Esophagus (tissue), 2 donors: Measurements from ENCODE around the gene C1orf94. TPM values are rescaled to one million over a fixed set of nuclear protein-coding genes. Genes with fewer than 3 reads are reported as not detected.
"Not testable (repeated sequence)": the region's sequence is repeated elsewhere in the genome, so short reads cannot be mapped to it uniquely, and the experiment has no call there.

Source experiments
- H3K27ac ChIP-seq, 2 donors: one replicate each; pipeline ENCODE4 v1.5.1; 2013; ENCODE audit warnings: low read depth in 2 of 2, mild to moderate bottlenecking in 2 of 2, inconsistent platforms in 1 of 2, low read length in 1 of 2, moderate library complexity in 1 of 2
- H3K27me3 ChIP-seq, 2 donors: one replicate each; pipeline ENCODE4 v1.6.1; 2013; ENCODE audit warnings: low read length in 2 of 2, control low read depth in 1 of 2, mild to moderate bottlenecking in 1 of 2; ENCODE audit not compliant: insufficient read depth in 2 of 2, control insufficient read depth in 1 of 2
- H3K36me3 ChIP-seq, 2 donors: one replicate each; pipeline ENCODE4 v1.6.1; 2013; ENCODE audit warnings: low read length in 1 of 2; ENCODE audit not compliant: control insufficient read depth in 2 of 2, insufficient read depth in 2 of 2
- H3K4me1 ChIP-seq, 2 donors: one replicate each; pipeline ENCODE4 v1.6.1; 2013; ENCODE audit warnings: low read length in 1 of 2; ENCODE audit not compliant: control insufficient read depth in 2 of 2, insufficient read depth in 2 of 2
- H3K4me3 ChIP-seq, 2 donors: one replicate each; pipeline ENCODE4 v1.5.1; 2013; ENCODE audit warnings: low read length in 2 of 2, mild to moderate bottlenecking in 2 of 2, low read depth in 1 of 2, moderate library complexity in 1 of 2
- H3K9me3 ChIP-seq, 2 donors: one replicate each; pipeline ENCODE4 v1.6.1; 2013; ENCODE audit warnings: mild to moderate bottlenecking in 2 of 2, low read depth in 1 of 2, low read length in 1 of 2, moderate library complexity in 1 of 2; ENCODE audit not compliant: control insufficient read depth in 2 of 2, insufficient read depth in 1 of 2
- WGBS, 2 donors: extraction: QIAGEN DNeasy Blood & Tissue Kit; methylation state at CpG; one replicate each; pipeline ENCODE4 v1.1.7; 2013; 5-methylcytosine and 5-hydroxymethylcytosine counted together
- polyA plus RNA-seq, 2 donors: library from polyadenylated mRNA; stranded (reverse); fragments of 200-250 nt; gene quantifications; one replicate each; pipeline ENCODE4 v1.2.3, GENCODE V29; 2013
- donor health status: healthy with polysubstance abuse.
- donor health status: Bipolar disorder and iron deficiency.

C1orf94 gene
- polyA plus RNA-seq, 2 donors: not detected

- Histone ChIP-seq H3K36me3 (no peaks in the 10 kb centered on the region), H3K4me1 (peaks cover 11 to 13% of the 10 kb centered on the region in 2 donors), H3K4me3 (peak overlapping the region; percentile 15 to 36), H3K27me3 (peaks cover 0 to 26% of the 10 kb centered on the region in 2 donors), H3K9me3 (no peaks in the 10 kb centered on the region), H3K27ac (no peak overlapping the region)
- WGBS, 2 donors: 1 to 3% methylated on average over 70 to 75 of the region's 75 CpGs
Observed at GRCh38 chr1:34163792-34164731, 12.6 kb upstream of the C1orf94 start.

GRCh38 chr1:34164771-34165391 is 11.8 kb upstream of the C1orf94 start, which contains the start of gene CSMD2:
TSS of gene CSMD2 (minus strand) at chr1:34165230. CDS start at chr1:34165097, 133 bp downstream.
- H3K4me1 ChIP-seq: peaks cover 11 to 13% of the 10 kb centered on the region in 2 donors
- WGBS, 2 donors: 1% methylated on average over 64 to 78 of the region's 78 CpGs
- H3K27me3 ChIP-seq: peaks cover 0 to 26% of the 10 kb centered on the region in 2 donors
- peak within 1 kb of the TSS; percentile 16 to 36 for H3K4me3 ChIP-seq
- no peak within 1 kb of the TSS for H3K27ac ChIP-seq
- no peaks in the 10 kb centered on the region for H3K36me3 ChIP-seq
- H3K9me3 ChIP-seq: no peaks in the 10 kb centered on the region

- H3K27me3 ChIP-seq: peaks cover 0 to 26% of the 10 kb centered on the region in 2 donors
- peaks cover 11 to 13% of the 10 kb centered on the region in 2 donors for H3K4me1 ChIP-seq
- peak overlapping the region in 1 of 2 donors; percentile 36 for H3K4me3 ChIP-seq
- no peak overlapping the region for H3K27ac ChIP-seq
- no peaks in the 10 kb centered on the region for H3K9me3 ChIP-seq
- no peaks in the 10 kb centered on the region for H3K36me3 ChIP-seq
- WGBS, 2 donors: 5 to 6% methylated on average over 13 of the region's 13 CpGs
Observed at GRCh38 chr1:34165422-34165921, 11.2 kb upstream of the C1orf94 start.

- WGBS, 2 donors: 4% methylated on average over 27 of the region's 27 CpGs
Observed at GRCh38 chr1:34166191-34166624, 10.5 kb upstream of the C1orf94 start.

GRCh38 chr1:34166625-34167361 is 9.9 kb upstream of the C1orf94 start:
- no peaks in the 10 kb centered on the region for H3K36me3 ChIP-seq
- peaks cover 5 to 26% of the 10 kb centered on the region in 2 donors for H3K27me3 ChIP-seq
- peaks cover 11 to 13% of the 10 kb centered on the region in 2 donors for H3K4me1 ChIP-seq
- no peaks in the 10 kb centered on the region for H3K9me3 ChIP-seq
- no peak overlapping the region for H3K4me3 ChIP-seq
- no peak overlapping the region for H3K27ac ChIP-seq
- WGBS, 2 donors: 6 to 7% methylated on average over 24 of the region's 24 CpGs

More at GRCh38 chr1:34166191-34166624, 10.5 kb upstream of the C1orf94 start:
- H3K27me3 ChIP-seq: peaks cover 2 to 26% of the 10 kb centered on the region in 2 donors
- no peaks in the 10 kb centered on the region for H3K9me3 ChIP-seq
- no peak overlapping the region for H3K4me3 ChIP-seq
- H3K27ac ChIP-seq: no peak overlapping the region
- H3K36me3 ChIP-seq: no peaks in the 10 kb centered on the region
- H3K4me1 ChIP-seq: peaks cover 11 to 13% of the 10 kb centered on the region in 2 donors

- Histone ChIP-seq H3K36me3 (no peaks in the 10 kb centered on the region), H3K27me3 (peaks cover 5 to 26% of the 10 kb centered on the region in 2 donors), H3K4me3 (no peak overlapping the region), H3K27ac (no peak overlapping the region), H3K4me1 (peaks cover 11 to 13% of the 10 kb centered on the region in 2 donors), H3K9me3 (no peaks in the 10 kb centered on the region)
- 38 to 46% methylated on average over 13 of the region's 13 CpGs for WGBS, 2 donors
Observed at GRCh38 chr1:34167389-34167788, 9.3 kb upstream of the C1orf94 start.

- no peak overlapping the region for H3K4me3 ChIP-seq
- peaks cover 0 to 4% of the 10 kb centered on the region in 2 donors for H3K9me3 ChIP-seq
- 78 to 79% methylated on average over 6 of the region's 6 CpGs for WGBS, 2 donors
Observed at GRCh38 chr1:34175744-34176143, 963 bp upstream of the C1orf94 start.

GRCh38 chr1:34178072-34178471 is 1.4 kb downstream of the C1orf94 start:
- WGBS, 2 donors: 55 to 56% methylated on average over 2 of the region's 2 CpGs
- Histone ChIP-seq H3K27me3 (peaks cover 7 to 13% of the 10 kb centered on the region in 2 donors), H3K36me3 (no peaks in the 10 kb centered on the region), H3K4me1 (no peaks in the 10 kb centered on the region), H3K27ac (no peak overlapping the region), H3K9me3 (peaks cover 0 to 4% of the 10 kb centered on the region in 2 donors), H3K4me3 (no peak overlapping the region)

More at GRCh38 chr1:34175744-34176143, 963 bp upstream of the C1orf94 start:
- no peaks in the 10 kb centered on the region for H3K4me1 ChIP-seq
- H3K27me3 ChIP-seq: peaks cover 3 to 23% of the 10 kb centered on the region in 2 donors
- no peaks in the 10 kb centered on the region for H3K36me3 ChIP-seq
- no peak overlapping the region for H3K27ac ChIP-seq

GRCh38 chr1:34183381-34183780 is 6.7 kb downstream of the C1orf94 start:
- H3K4me1 ChIP-seq, H3K4me3 ChIP-seq, H3K9me3 ChIP-seq, H3K27ac ChIP-seq, H3K27me3 ChIP-seq, H3K36me3 ChIP-seq: not testable (repeated sequence)
- WGBS, 2 donors: 72 to 77% methylated on average over 4 of the region's 4 CpGs
